Prostate gland (tissue), 2 donors: Measurements from ENCODE around the gene PUSL1.

ENCODE experiments used
- CTCF ChIP-seq, 4 experiments: fragments of 200-600 bp in 2 of 4; fragments of 450-650 bp in 2 of 4; sonication (generic) in 2 of 4; IDR thresholded peaks; 1 replicate in 3 of 4; 2 replicates in 1 of 4; pipeline ENCODE4 v1.5.1; 2016 to 2019; ENCODE audit warnings: antibody characterized with exemption in 4 of 4, mild to moderate bottlenecking in 2 of 4, moderate library complexity in 2 of 4
- POLR2AphosphoS5 ChIP-seq: sonication (generic); formaldehyde crosslinking; IDR thresholded peaks from one replicate; pipeline ENCODE4 v1.6.1; 2017; ENCODE audit warnings: antibody characterized with exemption

- TF ChIP-seq CTCF (IDR thresholded peaks at IDR 0.05) (no peak), POLR2AphosphoS5 (no peak)
These were observed 40.2 kb downstream of the PUSL1 start for GRCh38 chr1:1348420-1349255.
